Neural progenitor cell (in vitro differentiated cells): ENCODE data around the gene PDE6D.

Experiments used
- CTCF ChIP-seq: fragments of 200-600 bp; sonication (generic); IDR thresholded peaks from 2 replicates; pipeline ENCODE4 v1.5.1; 2017; ENCODE audit warnings: antibody characterized with exemption, mild to moderate bottlenecking
- EZH2 ChIP-seq: fragments of 200-600 bp; sonication (generic); IDR thresholded peaks from 2 replicates; pipeline ENCODE4 v1.6.1; 2017; ENCODE audit warnings: antibody characterized with exemption, mild to moderate bottlenecking, moderate library complexity
- EZH2phosphoT487 ChIP-seq: fragments of 200-600 bp; sonication (generic); IDR thresholded peaks from 2 replicates; pipeline ENCODE4 v1.6.1; 2017; ENCODE audit warnings: antibody characterized with exemption

GRCh38 chr2:231803501-231804138 is 22.5 kb upstream of the PDE6D start:
- TF ChIP-seq CTCF, result no peak
- no peak for TF ChIP-seq EZH2
- no peak for TF ChIP-seq EZH2phosphoT487
